H9 (cell line): ENCODE results near the gene C16orf92. TPM values are rescaled to one million over a fixed set of nuclear protein-coding genes. Genes with fewer than 3 reads are reported as not detected.

ENCODE experiments used
- DNase-seq: peaks from one replicate; pipeline ENCODE4 v3.0.0-alpha.2; 2017
- H2AFZ ChIP-seq: one replicate; pipeline ENCODE4 v1.6.1; 2013; ENCODE audit warnings: mild to moderate bottlenecking, low read length, control low read depth, moderate library complexity
- H2AK5ac ChIP-seq: 2 replicates; pipeline ENCODE4 v1.6.1; 2013; ENCODE audit warnings: low read length, control low read depth, mixed read lengths; ENCODE audit not compliant: insufficient read length
- H2BK120ac ChIP-seq: one replicate; pipeline ENCODE4 v1.6.1; 2013; ENCODE audit warnings: low read depth, mild to moderate bottlenecking, low read length, control low read depth, inconsistent platforms; ENCODE audit not compliant: poor library complexity, severe bottlenecking
- H2BK12ac ChIP-seq: 2 replicates; pipeline ENCODE4 v1.6.1; 2013; ENCODE audit warnings: low read length, control low read depth, mixed read lengths, low read depth; ENCODE audit not compliant: insufficient read length
- H2BK15ac ChIP-seq: 2 replicates; pipeline ENCODE4 v1.6.1; 2013; ENCODE audit warnings: low read depth, low read length, control low read depth
- H2BK20ac ChIP-seq: one replicate; pipeline ENCODE4 v1.6.1; 2013; ENCODE audit warnings: low read depth, mild to moderate bottlenecking, low read length, control low read depth, inconsistent platforms; ENCODE audit not compliant: poor library complexity, severe bottlenecking
- H2BK5ac ChIP-seq: 2 replicates; pipeline ENCODE4 v1.6.1; 2013; ENCODE audit warnings: low read length, control low read depth, mixed read lengths; ENCODE audit not compliant: insufficient read length
- H3K14ac ChIP-seq: 2 replicates; pipeline ENCODE4 v1.6.1; 2013; ENCODE audit warnings: low read length, control low read depth; ENCODE audit not compliant: insufficient read depth
- H3K18ac ChIP-seq: 2 replicates; pipeline ENCODE4 v1.6.1; 2013; ENCODE audit warnings: low read depth, mild to moderate bottlenecking, mixed read lengths, low read length, control low read depth; ENCODE audit not compliant: insufficient read length
- H3K23ac ChIP-seq: 2 replicates; pipeline ENCODE4 v1.6.1; 2013; ENCODE audit warnings: low read length, control low read depth, mixed read lengths, low read depth; ENCODE audit not compliant: insufficient read length
- H3K23me2 ChIP-seq: 2 replicates; pipeline ENCODE4 v1.6.1; 2013; ENCODE audit warnings: low read depth, mild to moderate bottlenecking, mixed read lengths, low read length, control low read depth; ENCODE audit not compliant: insufficient read length, poor library complexity, severe bottlenecking
- H3K27ac ChIP-seq: 2 replicates; pipeline ENCODE4 v1.5.1; 2013; ENCODE audit warnings: low read length, control low read depth, mixed read lengths, low read depth; ENCODE audit not compliant: insufficient read length
- H3K27me3 ChIP-seq: 2 replicates; pipeline ENCODE4 v1.6.1; 2013; ENCODE audit warnings: low read length, control low read depth, inconsistent platforms; ENCODE audit not compliant: insufficient read depth
- H3K4ac ChIP-seq: 2 replicates; pipeline ENCODE4 v1.6.1; 2013; ENCODE audit warnings: low read depth, mild to moderate bottlenecking, control low read depth, inconsistent platforms, low read length, moderate library complexity
- H3K4me1 ChIP-seq: 2 replicates; pipeline ENCODE4 v1.6.1; 2013; ENCODE audit warnings: low read length, control low read depth, inconsistent platforms; ENCODE audit not compliant: insufficient read depth
- H3K4me2 ChIP-seq: 2 replicates; pipeline ENCODE4 v1.6.1; 2013; ENCODE audit warnings: low read length, control low read depth, mixed read lengths; ENCODE audit not compliant: insufficient read length, insufficient read depth
- H3K56ac ChIP-seq: 2 replicates; pipeline ENCODE4 v1.6.1; 2013; ENCODE audit warnings: low read depth, mild to moderate bottlenecking, mixed read lengths, low read length, control low read depth; ENCODE audit not compliant: insufficient read length
- H3K79me1 ChIP-seq: 2 replicates; pipeline ENCODE4 v1.6.1; 2013; ENCODE audit warnings: low read depth, mild to moderate bottlenecking, moderate library complexity, low read length, control low read depth, inconsistent platforms; ENCODE audit not compliant: insufficient read depth, poor library complexity, severe bottlenecking
- H3K79me2 ChIP-seq: 2 replicates; pipeline ENCODE4 v1.6.1; 2013; ENCODE audit warnings: low read length, control low read depth, inconsistent platforms; ENCODE audit not compliant: insufficient read depth
- H3K9ac ChIP-seq: 2 replicates; pipeline ENCODE4 v1.6.1; 2013; ENCODE audit warnings: low read length, control low read depth, mixed read lengths; ENCODE audit not compliant: insufficient read length; ENCODE audit errors: extremely low read depth
- H3K9me3 ChIP-seq: one replicate; pipeline ENCODE4 v1.6.1; 2013; ENCODE audit warnings: low read depth, low read length, inconsistent platforms; ENCODE audit not compliant: control insufficient read depth
- H3T11ph ChIP-seq: one replicate; pipeline ENCODE4 v1.6.1; 2013; ENCODE audit warnings: mild to moderate bottlenecking, low read length, control low read depth, inconsistent platforms
- H4K20me1 ChIP-seq: one replicate; pipeline ENCODE4 v1.6.1; 2013; ENCODE audit not compliant: control insufficient read depth, insufficient read length, insufficient read depth
- H4K5ac ChIP-seq: 2 replicates; pipeline ENCODE4 v1.6.1; 2013; ENCODE audit warnings: low read depth, mild to moderate bottlenecking, mixed read lengths, low read length, control low read depth; ENCODE audit not compliant: insufficient read length
- H4K8ac ChIP-seq: replicated peaks from 2 replicates; pipeline ENCODE4 v1.6.1; 2013; ENCODE audit warnings: low read length, control low read depth, mixed read lengths, low read depth; ENCODE audit not compliant: insufficient read length
- H4K91ac ChIP-seq: 2 replicates; pipeline ENCODE4 v1.6.1; 2013; ENCODE audit warnings: low read depth, mild to moderate bottlenecking, moderate library complexity, mixed read lengths, low read length, control low read depth; ENCODE audit not compliant: insufficient read length
- H3K27ac Mint-ChIP-seq, 3 experiments: 2 replicates in 2 of 3; 3 replicates in 1 of 3; pipeline ENCODE4 v1.8.0; 2020 to 2021; ENCODE audit warnings: mixed read lengths in 3 of 3, mild to moderate bottlenecking in 1 of 3, moderate library complexity in 1 of 3
- H3K27me3 Mint-ChIP-seq: 2 replicates; pipeline ENCODE4 v1.8.0; 2021; ENCODE audit warnings: low read depth, mild to moderate bottlenecking, moderate library complexity, mixed read lengths
- H3K36me3 Mint-ChIP-seq, 3 experiments: 2 replicates in 2 of 3; 3 replicates in 1 of 3; pipeline ENCODE4 v1.8.0; 2020 to 2021; ENCODE audit warnings: low read depth in 3 of 3, mixed read lengths in 3 of 3; ENCODE audit not compliant: insufficient read depth in 1 of 3
- H3K4me1 Mint-ChIP-seq, 2 experiments: 2 replicates each; pipeline ENCODE4 v1.8.0; 2020; ENCODE audit warnings: mixed read lengths in 2 of 2
- H3K4me3 Mint-ChIP-seq, 2 experiments: 2 replicates in 1 of 2; 3 replicates in 1 of 2; pipeline ENCODE4 v1.8.0; 2020 to 2021; ENCODE audit warnings: mild to moderate bottlenecking in 2 of 2, mixed read lengths in 2 of 2, moderate library complexity in 1 of 2
- H3K9me3 Mint-ChIP-seq, 2 experiments: 2 replicates in 1 of 2; 3 replicates in 1 of 2; pipeline ENCODE4 v1.8.0; 2020; ENCODE audit warnings: mild to moderate bottlenecking in 2 of 2, mixed read lengths in 2 of 2, moderate library complexity in 1 of 2
- WGBS: extraction: QIAGEN DNeasy Blood & Tissue Kit; methylation state at CpG from one replicate; pipeline ENCODE4 v1.1.7; 2013; ENCODE audit warnings: missing lambda C conversion rate, low lambda C conversion rate, mixed read lengths; ENCODE audit not compliant: insufficient read length; ENCODE audit errors: extremely low coverage; 5-methylcytosine and 5-hydroxymethylcytosine counted together
- total RNA-seq: library from RNA; stranded (reverse); gene quantifications from 2 replicates; pipeline ENCODE4 v1.2.1, GENCODE V29; 2021
- TF ChIP-seq, protein P1 (sequence below): fragments of 200-600 bp; sonication (generic); conservative IDR thresholded peaks from 3 replicates; pipeline ENCODE4 v1.8.0; 2021; ENCODE audit warnings: antibody characterized with exemption, mild to moderate bottlenecking

Gene C16orf92
- total RNA-seq, 1 experiment from 2014 or later = not detected

DNA sequence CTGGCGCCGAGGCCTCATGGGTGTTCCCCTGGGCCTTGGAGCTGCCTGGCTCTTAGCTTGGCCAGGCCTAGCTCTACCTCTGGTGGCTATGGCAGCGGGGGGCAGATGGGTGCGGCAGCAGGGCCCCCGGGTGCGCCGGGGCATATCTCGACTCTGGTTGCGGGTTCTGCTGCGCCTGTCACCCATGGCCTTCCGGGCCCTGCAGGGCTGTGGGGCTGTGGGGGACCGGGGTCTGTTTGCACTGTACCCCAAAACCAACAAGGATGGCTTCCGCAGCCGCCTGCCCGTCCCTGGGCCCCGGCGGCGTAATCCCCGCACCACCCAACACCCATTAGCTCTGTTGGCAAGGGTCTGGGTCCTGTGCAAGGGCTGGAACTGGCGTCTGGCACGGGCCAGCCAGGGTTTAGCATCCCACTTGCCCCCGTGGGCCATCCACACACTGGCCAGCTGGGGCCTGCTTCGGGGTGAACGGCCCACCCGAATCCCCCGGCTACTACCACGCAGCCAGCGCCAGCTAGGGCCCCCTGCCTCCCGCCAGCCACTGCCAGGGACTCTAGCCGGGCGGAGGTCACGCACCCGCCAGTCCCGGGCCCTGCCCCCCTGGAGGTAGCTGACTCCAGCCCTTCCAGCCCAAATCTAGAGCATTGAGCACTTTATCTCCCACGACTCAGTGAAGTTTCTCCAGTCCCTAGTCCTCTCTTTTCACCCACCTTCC is 35.5 kb upstream of the C16orf92 start:
- Histone ChIP-seq H4K5ac (no peak overlapping the region), H3K4me1 (no peaks in the 10 kb centered on the region), H3K9ac (no peak overlapping the region), H2AK5ac (no peak overlapping the region), H2BK120ac (no peak overlapping the region), H2BK15ac (no peak overlapping the region), H2BK12ac (no peak overlapping the region), H3K56ac (no peak overlapping the region), H2BK5ac (no peak overlapping the region), H3K27me3 (no peaks in the 10 kb centered on the region), H3K23me2 (no peaks in the 10 kb centered on the region), H3K9me3 (no peaks in the 10 kb centered on the region), H4K20me1 (no peaks in the 10 kb centered on the region), H4K8ac (no peak overlapping the region), H4K91ac (no peak overlapping the region), H3K4ac (no peak overlapping the region), H3K79me2 (no peaks in the 10 kb centered on the region), H3K27ac (no peak overlapping the region), H3K14ac (no peak overlapping the region), H3K18ac (no peak overlapping the region), H3K79me1 (no peaks in the 10 kb centered on the region), H3T11ph (no peak overlapping the region), H2BK20ac (no peak overlapping the region), H2AFZ (no peak overlapping the region), H3K23ac (no peak overlapping the region), H3K4me2 (no peak overlapping the region)
- no CpG with 5 or more reads among the region's 35 CpGs for WGBS
- H3K9me3 Mint-ChIP-seq = no peaks in the 10 kb centered on the region
- H3K36me3 Mint-ChIP-seq = peaks cover 35 to 76% (median 74%) of the 10 kb centered on the region in 3 experiments
- TF ChIP-seq, protein P1, sequence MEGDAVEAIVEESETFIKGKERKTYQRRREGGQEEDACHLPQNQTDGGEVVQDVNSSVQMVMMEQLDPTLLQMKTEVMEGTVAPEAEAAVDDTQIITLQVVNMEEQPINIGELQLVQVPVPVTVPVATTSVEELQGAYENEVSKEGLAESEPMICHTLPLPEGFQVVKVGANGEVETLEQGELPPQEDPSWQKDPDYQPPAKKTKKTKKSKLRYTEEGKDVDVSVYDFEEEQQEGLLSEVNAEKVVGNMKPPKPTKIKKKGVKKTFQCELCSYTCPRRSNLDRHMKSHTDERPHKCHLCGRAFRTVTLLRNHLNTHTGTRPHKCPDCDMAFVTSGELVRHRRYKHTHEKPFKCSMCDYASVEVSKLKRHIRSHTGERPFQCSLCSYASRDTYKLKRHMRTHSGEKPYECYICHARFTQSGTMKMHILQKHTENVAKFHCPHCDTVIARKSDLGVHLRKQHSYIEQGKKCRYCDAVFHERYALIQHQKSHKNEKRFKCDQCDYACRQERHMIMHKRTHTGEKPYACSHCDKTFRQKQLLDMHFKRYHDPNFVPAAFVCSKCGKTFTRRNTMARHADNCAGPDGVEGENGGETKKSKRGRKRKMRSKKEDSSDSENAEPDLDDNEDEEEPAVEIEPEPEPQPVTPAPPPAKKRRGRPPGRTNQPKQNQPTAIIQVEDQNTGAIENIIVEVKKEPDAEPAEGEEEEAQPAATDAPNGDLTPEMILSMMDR = no peak
- no peak overlapping the region for H3K4me3 Mint-ChIP-seq
- no peak overlapping the region for H3K27ac Mint-ChIP-seq
- DNase-seq = no peak
- H3K27me3 Mint-ChIP-seq = no peaks in the 10 kb centered on the region; the same call in 1 of the 2 replicates
- H3K4me1 Mint-ChIP-seq = no peaks in the 10 kb centered on the region
